ENCODE data around the gene KIRREL2.
A peak's percentile ranks its signal among the peaks of the same experiment; 100 is the strongest.
"Not testable (repeated sequence)": the region's sequence is repeated elsewhere in the genome, so short reads cannot be mapped to it uniquely, and the experiment has no call there.

KIRREL2 gene

DNA sequence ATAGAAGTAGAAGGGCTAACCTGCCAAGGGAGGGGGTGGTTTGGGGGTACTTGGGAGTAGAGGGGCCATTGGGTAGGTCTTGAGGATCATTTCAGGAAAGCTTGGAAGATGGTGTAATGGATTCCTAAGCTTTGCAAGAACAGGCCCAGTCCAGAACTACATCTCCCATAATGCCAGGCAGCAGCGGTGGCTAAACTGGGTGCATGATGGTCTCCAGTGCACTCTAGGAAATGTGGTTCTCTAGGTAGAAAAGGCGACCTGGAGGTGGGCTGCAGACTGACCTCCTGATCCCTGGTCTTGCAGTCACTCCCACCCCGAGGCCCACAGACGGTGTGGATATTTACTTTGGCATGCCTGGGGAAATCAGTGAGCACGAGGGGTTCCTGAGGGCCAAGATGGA, 15.5 kb downstream of the KIRREL2 start:
- no peak overlapping the region for H3K27ac Mint-ChIP-seq

DNA sequence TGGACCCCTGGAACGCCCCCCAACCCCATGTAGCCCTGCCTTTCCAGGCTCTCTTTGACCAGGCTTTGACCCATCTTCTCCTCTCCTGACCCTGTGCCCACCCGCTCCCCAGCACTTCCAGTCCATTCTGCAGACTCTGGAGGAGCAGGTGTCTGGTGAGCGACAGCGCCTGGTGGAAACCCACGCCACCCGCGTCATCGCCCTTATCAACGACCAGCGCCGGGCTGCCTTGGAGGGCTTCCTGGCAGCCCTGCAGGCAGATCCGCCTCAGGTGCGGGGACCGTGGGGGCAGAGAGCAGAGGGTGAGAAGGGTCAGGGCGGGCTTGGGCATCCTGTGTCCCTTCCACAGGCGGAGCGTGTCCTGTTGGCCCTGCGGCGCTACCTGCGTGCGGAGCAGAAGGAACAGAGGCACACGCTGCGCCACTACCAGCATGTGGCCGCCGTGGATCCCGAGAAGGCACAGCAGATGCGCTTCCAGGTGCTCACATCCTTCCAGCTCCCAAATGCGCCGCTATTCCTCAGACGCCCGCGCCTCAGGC, 17.8 kb downstream of the KIRREL2 start:
- H3K36me3 Mint-ChIP-seq = peaks cover 1% of the 10 kb centered on the region
- H3K4me1 Mint-ChIP-seq = peaks cover 11% of the 10 kb centered on the region
- no peak overlapping the region for H3K27ac Mint-ChIP-seq
- H3K4me3 Mint-ChIP-seq = no peak overlapping the region
- DNase-seq (ENCODE audit: low spot score in 2 of 2) (no peak), ATAC-seq (no peak)
- no peaks in the 10 kb centered on the region for H3K9me3 Mint-ChIP-seq

More for the DNA sequence above, 15.5 kb downstream of the KIRREL2 start:
- Mint-ChIP-seq H3K4me3 (no peak overlapping the region), H3K9me3 (no peaks in the 10 kb centered on the region), H3K4me1 (peaks cover 25% of the 10 kb centered on the region), H3K36me3 (no peaks in the 10 kb centered on the region)
- no peak for ATAC-seq
- no peak for DNase-seq (ENCODE audit: low spot score in 2 of 2)

DNA sequence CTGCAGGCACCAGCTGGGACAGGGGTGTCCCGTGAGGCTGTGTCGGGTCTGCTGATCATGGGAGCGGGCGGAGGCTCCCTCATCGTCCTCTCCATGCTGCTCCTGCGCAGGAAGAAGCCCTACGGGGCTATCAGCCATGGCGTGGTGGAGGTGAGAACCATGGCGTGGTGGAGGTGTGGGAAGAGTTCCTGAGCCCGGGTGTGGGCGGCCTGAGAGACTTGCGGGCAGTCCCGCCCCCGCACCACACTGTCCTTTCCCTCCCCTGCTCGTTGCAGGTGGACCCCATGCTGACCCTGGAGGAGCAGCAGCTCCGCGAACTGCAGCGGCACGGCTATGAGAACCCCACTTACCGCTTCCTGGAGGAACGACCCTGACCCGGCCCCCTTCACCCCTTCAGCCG, 22.4 kb downstream of the KIRREL2 start:
- Mint-ChIP-seq H3K9me3 (no peaks in the 10 kb centered on the region), H3K36me3 (peaks cover 9% of the 10 kb centered on the region), H3K4me1 (peaks cover 9% of the 10 kb centered on the region), H3K27ac (no peak overlapping the region), H3K4me3 (no peak overlapping the region)
- no peak for ATAC-seq
- no peak for DNase-seq (ENCODE audit: low spot score in 2 of 2)

DNA sequence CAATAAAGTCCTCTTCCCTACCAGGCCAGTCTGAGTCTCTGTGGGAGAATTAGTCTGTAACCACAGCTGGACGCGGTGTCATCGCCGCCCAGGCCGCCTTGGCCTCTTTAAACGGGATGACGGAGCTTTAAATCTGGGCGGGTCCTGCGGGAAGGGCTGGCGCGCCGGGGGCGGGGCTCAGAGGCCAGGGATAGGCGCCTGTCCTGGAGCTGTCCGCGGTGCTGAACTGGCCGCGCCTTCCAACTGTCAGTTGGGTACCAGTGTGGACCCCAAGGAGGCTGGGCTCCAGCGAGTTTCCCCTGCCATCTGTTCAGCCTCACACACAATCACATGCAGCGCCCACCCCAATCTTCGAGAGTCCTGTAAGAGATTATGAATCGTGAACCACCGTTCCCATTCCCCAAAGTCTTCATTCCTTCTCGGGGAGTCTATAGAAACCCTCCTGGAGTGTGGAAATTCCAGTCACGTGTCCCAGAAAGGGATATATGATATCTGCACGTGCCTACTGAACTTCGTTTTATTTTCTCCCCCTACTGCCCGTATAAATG, 23.1 kb downstream of the KIRREL2 start:
- peaks cover 9% of the 10 kb centered on the region for H3K4me1 Mint-ChIP-seq
- H3K9me3 Mint-ChIP-seq = no peaks in the 10 kb centered on the region
- H3K36me3 Mint-ChIP-seq = peaks cover 15% of the 10 kb centered on the region
- peak; percentile 84 to 92 for DNase-seq (ENCODE audit: low spot score in 2 of 2)
- no peak overlapping the region for H3K27ac Mint-ChIP-seq
- ATAC-seq = peak; percentile 86
- H3K4me3 Mint-ChIP-seq = no peak overlapping the region

DNA sequence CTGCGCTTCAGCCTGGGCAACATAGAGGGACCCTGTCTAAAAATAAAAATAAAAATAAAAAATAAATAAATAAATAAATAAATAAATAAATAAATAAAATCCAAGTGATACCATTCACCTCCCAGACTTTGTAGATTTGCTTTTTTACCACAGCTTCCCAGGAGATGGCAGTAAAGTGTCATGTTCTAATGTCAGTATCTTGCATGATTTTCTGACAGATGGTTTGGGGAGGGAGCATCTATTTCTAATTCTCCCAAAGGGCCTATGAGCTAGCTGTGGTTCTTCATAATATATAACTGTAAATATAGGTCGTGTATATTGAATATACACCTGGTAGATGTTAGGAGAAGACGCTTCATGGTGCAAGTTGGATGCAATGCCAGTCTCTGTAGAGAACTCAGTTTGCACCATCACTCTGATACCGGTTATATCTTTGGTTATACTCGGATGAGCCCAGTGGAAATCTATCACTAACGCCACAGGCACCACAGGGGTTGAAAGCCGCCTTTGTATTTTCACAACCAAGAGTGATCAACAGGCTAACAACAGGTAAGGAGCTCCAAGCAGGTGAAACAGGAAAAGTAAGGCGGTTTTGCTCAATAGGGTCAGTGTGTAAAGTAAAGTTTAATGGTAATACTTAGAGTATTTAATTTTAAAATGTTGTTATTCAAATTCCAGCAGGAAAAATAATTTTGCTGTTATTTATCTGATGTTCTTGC, 25.6 kb downstream of the KIRREL2 start:
- peaks cover 37% of the 10 kb centered on the region for H3K36me3 Mint-ChIP-seq
- ATAC-seq (peak; percentile 41), DNase-seq (ENCODE audit: low spot score in 2 of 2) (no peak)
- no peaks in the 10 kb centered on the region for H3K9me3 Mint-ChIP-seq
- no peak overlapping the region for H3K27ac Mint-ChIP-seq
- no peak overlapping the region for H3K4me3 Mint-ChIP-seq
- H3K4me1 Mint-ChIP-seq = peaks cover 15% of the 10 kb centered on the region

DNA sequence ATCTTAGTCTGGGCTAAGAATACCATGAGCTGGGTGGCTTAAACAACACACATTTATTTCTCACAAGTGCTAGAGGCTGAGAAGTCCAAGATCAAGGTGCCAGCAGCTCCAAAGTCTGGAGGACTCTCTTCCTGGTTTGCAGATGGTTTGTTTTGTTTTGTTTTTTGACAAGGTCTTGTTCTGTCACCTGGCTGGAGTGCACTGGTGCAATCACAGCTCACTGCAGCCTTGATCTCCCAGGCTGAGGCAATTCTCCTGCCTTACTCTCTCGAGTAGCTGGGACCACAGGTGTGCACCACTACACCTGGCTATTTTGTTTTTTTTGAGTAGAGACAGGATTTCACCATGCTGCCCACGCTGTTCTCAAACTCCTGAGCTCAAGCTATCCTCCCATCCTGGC, 27.2 kb downstream of the KIRREL2 start:
- no peak for ATAC-seq
- Mint-ChIP-seq H3K4me1 (peaks cover 26% of the 10 kb centered on the region), H3K36me3 (peaks cover 53% of the 10 kb centered on the region), H3K9me3 (no peaks in the 10 kb centered on the region), H3K4me3 (no peak overlapping the region), H3K27ac (no peak overlapping the region)
- DNase-seq (ENCODE audit: low spot score in 2 of 2) = no peak

DNA sequence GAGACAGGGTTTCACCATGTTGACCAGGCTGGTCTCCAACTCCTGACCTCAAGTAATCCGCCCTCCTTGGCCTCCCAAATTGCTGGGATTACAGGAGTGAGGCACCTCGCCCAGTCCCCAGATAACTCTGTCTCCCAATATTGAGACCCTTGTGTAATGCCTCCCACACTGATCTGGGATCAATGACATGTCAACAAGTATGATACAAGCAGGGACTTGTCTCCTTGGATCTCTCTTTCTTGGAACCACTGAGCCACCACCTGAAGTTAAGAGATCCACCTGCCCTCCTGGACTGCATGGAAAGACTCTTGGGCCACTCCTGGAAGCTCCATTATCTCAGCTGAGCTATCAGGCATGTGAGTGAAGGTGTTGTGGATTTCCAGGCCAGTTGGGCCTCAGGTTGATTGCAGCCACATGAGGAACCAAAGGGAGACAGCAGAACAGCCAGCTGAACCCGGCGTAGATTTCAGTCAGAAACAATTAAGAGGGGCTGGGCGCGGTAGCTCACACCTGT, 28.6 kb downstream of the KIRREL2 start:
- DNase-seq (ENCODE audit: low spot score in 2 of 2) (no peak), ATAC-seq (no peak)
- H3K27ac Mint-ChIP-seq = peak overlapping the region; percentile 61
- peaks cover 61% of the 10 kb centered on the region for H3K36me3 Mint-ChIP-seq
- no peak overlapping the region for H3K4me3 Mint-ChIP-seq
- no peaks in the 10 kb centered on the region for H3K9me3 Mint-ChIP-seq
- peaks cover 24% of the 10 kb centered on the region for H3K4me1 Mint-ChIP-seq

DNA sequence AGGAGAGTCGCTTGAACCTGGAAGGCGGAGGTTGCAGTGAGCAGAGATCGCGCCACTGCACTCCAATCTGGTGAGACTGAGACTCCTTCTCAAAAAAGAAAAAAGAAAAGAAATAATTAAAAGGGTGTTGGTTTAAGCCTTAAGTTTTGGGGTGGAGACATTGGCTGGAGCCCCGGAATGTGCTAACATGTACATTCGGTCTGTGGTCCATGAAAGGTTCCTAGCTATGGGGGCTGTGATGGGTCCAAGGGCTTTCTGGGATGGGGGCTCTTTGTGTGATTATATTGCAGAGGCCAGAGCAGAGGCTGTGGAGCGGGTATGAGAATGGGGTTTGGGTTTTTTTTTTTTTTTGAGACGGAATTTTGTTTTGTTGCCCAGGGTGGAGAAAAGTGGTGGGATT, 29.2 kb downstream of the KIRREL2 start:
- ATAC-seq (no peak), DNase-seq (ENCODE audit: low spot score in 2 of 2) (no peak)
- no peak overlapping the region for H3K4me3 Mint-ChIP-seq
- H3K27ac Mint-ChIP-seq = peak overlapping the region; percentile 48
- H3K36me3 Mint-ChIP-seq = peaks cover 67% of the 10 kb centered on the region
- no peaks in the 10 kb centered on the region for H3K9me3 Mint-ChIP-seq
- peaks cover 24% of the 10 kb centered on the region for H3K4me1 Mint-ChIP-seq

DNA sequence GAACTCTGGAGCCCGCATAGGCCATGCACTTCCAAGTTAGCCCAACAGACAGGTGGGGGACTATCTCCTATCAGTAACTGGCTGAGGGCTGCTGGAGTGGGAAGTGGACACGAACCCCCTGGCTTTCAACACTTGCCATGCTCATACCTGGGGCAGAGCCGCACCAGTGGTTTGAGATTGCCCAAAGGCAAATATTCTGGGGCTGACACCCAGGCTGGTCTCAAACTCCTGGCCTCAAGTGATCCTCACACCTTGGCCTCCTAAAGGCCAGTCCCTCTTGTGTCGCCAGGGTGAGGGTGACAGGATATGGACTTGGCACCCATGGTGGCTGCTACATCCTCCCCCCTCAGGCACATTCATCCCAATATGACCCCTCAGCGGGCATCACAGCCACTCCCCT, 30.5 kb downstream of the KIRREL2 start:
- H3K4me1 Mint-ChIP-seq = peaks cover 24% of the 10 kb centered on the region
- DNase-seq (ENCODE audit: low spot score in 2 of 2) (no peak), ATAC-seq (no peak)
- H3K4me3 Mint-ChIP-seq = no peak overlapping the region
- no peaks in the 10 kb centered on the region for H3K9me3 Mint-ChIP-seq
- H3K27ac Mint-ChIP-seq = peak overlapping the region; percentile 84
- H3K36me3 Mint-ChIP-seq = peaks cover 80% of the 10 kb centered on the region

DNA sequence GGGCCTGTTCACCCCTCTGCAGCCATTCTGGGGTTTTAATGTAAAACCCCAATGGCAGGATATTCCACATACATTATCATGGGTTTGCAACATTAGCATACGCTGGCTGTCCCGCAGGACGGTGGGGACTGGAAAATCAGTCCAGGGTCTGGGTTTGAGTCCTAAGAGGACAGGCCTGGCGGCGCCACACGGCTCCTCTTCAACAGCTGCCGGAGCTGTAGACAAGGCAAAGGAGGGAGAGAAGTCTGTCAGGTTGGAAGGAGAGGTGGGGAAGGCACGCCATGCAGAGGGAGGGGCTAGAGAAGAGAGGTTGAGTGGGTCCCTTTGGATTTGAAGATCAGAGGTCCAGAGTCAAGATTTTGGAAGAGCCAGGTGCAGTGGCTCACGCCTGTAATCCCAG, 31.7 kb downstream of the KIRREL2 start:
- DNase-seq (ENCODE audit: low spot score in 2 of 2) (no peak), ATAC-seq (no peak)
- no peaks in the 10 kb centered on the region for H3K9me3 Mint-ChIP-seq
- peak overlapping the region; percentile 84 for H3K27ac Mint-ChIP-seq
- H3K4me1 Mint-ChIP-seq = peaks cover 31% of the 10 kb centered on the region
- peaks cover 92% of the 10 kb centered on the region for H3K36me3 Mint-ChIP-seq
- no peak overlapping the region for H3K4me3 Mint-ChIP-seq

DNA sequence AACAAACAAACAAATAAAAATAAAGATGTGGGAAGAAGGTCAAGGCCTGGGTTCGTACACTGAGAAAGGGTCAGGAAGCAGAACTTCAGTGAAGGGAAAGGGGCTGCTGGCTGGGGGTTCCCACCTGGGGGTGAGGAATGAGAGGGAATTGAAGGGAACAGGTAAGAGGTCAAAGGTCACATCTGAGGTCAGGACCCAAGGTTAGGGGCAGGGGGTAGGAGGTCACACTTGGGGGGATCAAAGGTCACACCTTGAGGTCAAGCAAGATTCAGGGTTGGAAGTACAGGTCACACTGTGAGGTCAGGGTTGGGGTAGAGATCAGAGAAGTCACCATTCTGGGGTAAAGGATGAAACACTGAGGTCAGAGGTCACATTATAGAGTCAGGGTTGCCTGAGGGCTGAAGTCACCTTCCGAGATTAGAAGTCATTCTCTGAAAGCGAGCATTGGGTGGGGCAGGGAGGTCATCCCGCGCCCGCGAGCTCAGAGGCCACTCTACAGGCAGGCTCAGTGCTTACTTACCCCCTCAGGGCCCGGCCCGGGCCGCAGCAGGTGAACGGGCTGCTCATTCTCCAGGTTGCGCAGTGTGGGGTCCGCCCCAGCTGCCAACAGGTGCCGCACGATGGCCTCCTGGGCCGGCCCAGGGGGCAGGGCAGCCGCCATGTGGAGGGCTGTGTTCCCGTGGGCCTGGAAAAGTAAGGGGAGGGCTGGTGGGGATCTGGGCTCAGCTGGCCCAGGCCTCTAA, 32.8 kb downstream of the KIRREL2 start:
- Mint-ChIP-seq H3K4me1 (peaks cover 31% of the 10 kb centered on the region), H3K4me3 (no peak overlapping the region), H3K36me3 (peaks cover 96% of the 10 kb centered on the region), H3K9me3 (no peaks in the 10 kb centered on the region), H3K27ac (peak overlapping the region; percentile 70)
- ATAC-seq = peak; percentile 19
- no peak for DNase-seq (ENCODE audit: low spot score in 2 of 2)

DNA sequence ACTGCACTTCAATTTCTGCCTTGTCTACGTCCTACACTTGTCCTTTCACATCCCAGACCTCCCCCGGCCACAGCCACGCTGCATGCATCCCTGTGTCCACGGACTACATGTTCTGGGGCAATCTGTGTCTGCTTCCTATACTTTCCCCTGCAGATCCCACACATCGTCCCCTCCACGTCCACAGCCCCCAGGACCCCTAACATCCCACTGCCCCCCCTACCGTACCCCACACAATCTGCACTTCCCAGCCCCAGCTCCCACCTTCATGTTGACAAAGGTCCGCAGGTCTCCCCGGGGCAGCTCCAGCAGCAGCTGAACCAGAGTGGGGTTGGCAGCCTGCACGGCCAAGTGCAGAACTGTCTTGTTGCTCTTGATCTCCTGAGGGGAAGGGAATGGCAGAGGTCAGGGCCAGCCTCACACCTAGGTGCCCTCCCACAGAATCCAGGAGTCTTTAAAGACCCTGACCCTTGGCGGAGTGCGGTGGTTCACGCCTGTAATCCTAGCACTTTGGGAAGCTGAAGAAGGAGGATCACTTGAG, 33.5 kb downstream of the KIRREL2 start:
- Mint-ChIP-seq H3K9me3 (no peaks in the 10 kb centered on the region), H3K27ac (peak overlapping the region; percentile 70), H3K36me3 (peaks cover 100% of the 10 kb centered on the region), H3K4me1 (peaks cover 31% of the 10 kb centered on the region), H3K4me3 (no peak overlapping the region)
- no peak for ATAC-seq
- DNase-seq (ENCODE audit: low spot score in 2 of 2) = no peak

DNA sequence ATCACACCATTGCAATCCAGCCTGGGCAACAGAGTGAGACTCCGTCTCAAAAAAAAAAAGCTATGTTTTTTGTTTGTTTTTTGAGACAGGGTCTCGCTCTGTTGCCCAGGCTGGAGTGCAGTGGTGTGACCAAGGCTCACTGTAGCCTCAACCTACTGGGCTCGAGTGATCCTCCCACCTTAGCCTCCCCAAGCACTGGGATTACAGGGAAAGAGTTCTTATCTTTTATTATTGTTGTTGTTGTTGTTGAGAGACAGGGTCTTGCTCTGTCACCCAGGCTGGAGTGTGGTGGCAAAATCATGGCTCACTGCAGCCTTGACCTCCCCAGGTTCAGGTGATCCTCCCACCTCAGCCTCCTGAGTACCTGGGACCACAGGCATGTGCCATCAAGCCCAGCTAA, 35.1 kb downstream of the KIRREL2 start:
- not testable (repeated sequence) for ATAC-seq; H3K27ac Mint-ChIP-seq; H3K4me3 Mint-ChIP-seq; DNase-seq (ENCODE audit: low spot score in 2 of 2); H3K9me3 Mint-ChIP-seq
- peaks cover 100% of the 10 kb centered on the region for H3K36me3 Mint-ChIP-seq
- peaks cover 39% of the 10 kb centered on the region for H3K4me1 Mint-ChIP-seq

DNA sequence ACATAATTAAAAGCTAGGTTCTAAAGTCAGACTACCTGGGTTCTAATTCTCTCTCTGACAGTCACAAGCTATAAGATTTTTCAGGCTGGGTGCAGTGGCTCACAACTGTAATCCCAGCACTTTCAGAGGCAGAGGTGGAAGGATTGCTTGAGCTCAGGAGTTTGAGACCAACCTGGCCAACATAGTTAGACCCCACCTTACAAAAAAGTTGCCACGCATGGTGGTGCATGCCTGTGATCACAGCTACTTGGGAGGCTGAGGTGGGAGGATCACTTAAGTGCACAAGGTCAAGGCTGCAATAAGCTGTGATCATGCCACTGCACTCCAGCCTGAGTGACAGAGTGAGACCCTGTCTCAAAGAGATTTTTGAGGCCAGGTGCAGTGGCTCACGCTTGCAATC, 37.6 kb downstream of the KIRREL2 start:
- H3K9me3 Mint-ChIP-seq = no peaks in the 10 kb centered on the region
- DNase-seq (ENCODE audit: low spot score in 2 of 2) (no peak), ATAC-seq (no peak)
- H3K27ac Mint-ChIP-seq = no peak overlapping the region
- peaks cover 42% of the 10 kb centered on the region for H3K4me1 Mint-ChIP-seq
- H3K4me3 Mint-ChIP-seq = no peak overlapping the region
- peaks cover 100% of the 10 kb centered on the region for H3K36me3 Mint-ChIP-seq

DNA sequence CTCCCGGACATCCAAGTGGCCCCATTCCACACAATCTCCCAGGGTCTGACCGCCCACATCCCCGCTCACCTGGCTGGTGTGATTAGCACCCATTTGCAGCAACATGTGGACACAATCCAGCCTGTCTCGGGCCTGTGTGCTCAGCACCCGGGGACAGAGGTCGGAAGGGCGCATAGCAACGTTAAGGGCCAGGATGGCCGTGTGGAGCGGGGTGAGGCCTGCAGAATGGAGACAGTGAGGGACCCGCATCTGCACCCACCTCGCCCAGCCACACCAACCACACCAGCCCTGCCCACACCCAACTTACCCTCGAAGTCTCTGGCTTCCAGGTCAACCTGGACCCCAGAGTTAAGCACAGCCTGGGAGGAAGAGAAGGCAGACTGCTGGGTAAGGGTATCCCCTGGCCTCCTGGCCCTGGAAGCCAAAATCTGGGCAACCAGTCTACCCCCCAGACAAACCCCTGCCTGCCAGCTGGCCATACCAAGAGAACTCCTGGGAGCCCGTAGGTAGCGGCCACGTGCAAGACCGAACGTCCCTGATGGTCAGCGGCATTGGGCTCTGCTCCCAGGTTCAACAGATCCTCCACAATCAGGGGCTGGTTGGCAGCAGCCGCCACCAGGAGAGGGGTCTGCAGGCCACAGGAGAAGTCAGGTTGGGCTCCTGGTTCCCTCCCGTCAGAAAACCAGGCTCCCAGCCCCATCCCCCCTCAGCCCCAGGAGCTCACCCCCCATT, 39.4 kb downstream of the KIRREL2 start:
- H3K4me1 Mint-ChIP-seq = peaks cover 48% of the 10 kb centered on the region
- peak overlapping the region; percentile 99 for H3K27ac Mint-ChIP-seq
- H3K36me3 Mint-ChIP-seq = peaks cover 99% of the 10 kb centered on the region
- ATAC-seq (no peak), DNase-seq (ENCODE audit: low spot score in 2 of 2) (no peak)
- peak overlapping the region; percentile 84 for H3K4me3 Mint-ChIP-seq
- no peaks in the 10 kb centered on the region for H3K9me3 Mint-ChIP-seq
